HepG2 (cell line): ENCODE data around the gene DRAP1. TPM values are rescaled to one million over a fixed set of nuclear protein-coding genes. Genes with fewer than 3 reads are reported as not detected.
A peak's percentile ranks its signal among the peaks of the same experiment; 100 is the strongest.

Experiments used
- CREB3 ChIP-seq: sonication (generic); formaldehyde crosslinking; IDR thresholded peaks from 2 replicates; pipeline ENCODE4 v1.5.0; 2020; ENCODE audit warnings: missing genetic modification reagents
- DZIP1 ChIP-seq: sonication (generic); formaldehyde crosslinking; IDR thresholded peaks from 2 replicates; pipeline ENCODE4 v1.5.0; 2020; ENCODE audit warnings: mild to moderate bottlenecking, missing genetic modification reagents
- HOXA5 ChIP-seq: sonication (generic); formaldehyde crosslinking; IDR thresholded peaks from 2 replicates; pipeline ENCODE4 v1.4.0; 2020; ENCODE audit warnings: missing genetic modification reagents
- MNT ChIP-seq: fragments of 450-650 bp; IDR thresholded peaks from 2 replicates; pipeline ENCODE4 v1.6.1; 2016
- NRL ChIP-seq: sonication (generic); formaldehyde crosslinking; IDR thresholded peaks from 2 replicates; pipeline ENCODE4 v1.5.0; 2020; ENCODE audit warnings: missing genetic modification reagents, mild to moderate bottlenecking, moderate library complexity, borderline replicate concordance
- PPARG ChIP-seq: conservative IDR thresholded peaks from 2 replicates; pipeline ENCODE4 v1.6.1; 2016; ENCODE audit warnings: missing biosample characterization, missing genetic modification reagents
- RBFOX2 ChIP-seq: fragments of 200-400 bp; formaldehyde crosslinking; IDR thresholded peaks from 2 replicates; pipeline ENCODE4 v1.6.1; 2017; ENCODE audit warnings: low read depth, mild to moderate bottlenecking, low read length
- SP4 ChIP-seq: sonication (generic); formaldehyde crosslinking; IDR thresholded peaks from 2 replicates; pipeline ENCODE4 v1.8.1; 2023; ENCODE audit warnings: mild to moderate bottlenecking, missing genetic modification reagents
- ZNF10 ChIP-seq: sonication (generic); formaldehyde crosslinking; IDR thresholded peaks from 2 replicates; pipeline ENCODE4 v1.4.0; 2020; ENCODE audit warnings: mild to moderate bottlenecking, low read depth, missing genetic modification reagents, borderline replicate concordance
- ZNF615 ChIP-seq: sonication (generic); formaldehyde crosslinking; IDR thresholded peaks from 2 replicates; pipeline ENCODE4 v1.5.0; 2020; ENCODE audit warnings: mild to moderate bottlenecking, missing genetic modification reagents, borderline replicate concordance
- polyA plus RNA-seq, 8 experiments: library from polyadenylated mRNA; depleted of rRNA in 3 of 8; stranded (reverse) in 7 of 8; unstranded in 1 of 8; fragments of >200 nt; fragmentation: Illumina TruSeq in 4 of 8; extraction: Trizol in 4 of 8; gene quantifications; 2 replicates each; pipeline versions ENCODE4 v1.2.1 to v1.2.3, GENCODE V29; 2011 to 2016; ENCODE audit warnings: low read depth in 4 of 8, missing spikeins in 1 of 8, mixed read lengths in 1 of 8; ENCODE audit not compliant: insufficient read depth in 1 of 8
- total RNA-seq, 5 experiments: library from RNA; depleted of rRNA; stranded (reverse); fragments of >200 nt; fragmentation: Illumina TruSeq; extraction: Trizol; gene quantifications; 2 replicates each; pipeline ENCODE4 v1.2.3, GENCODE V29; 2016; ENCODE audit warnings: low read depth in 1 of 5
- TF ChIP-seq, protein P1 (sequence below): sonication (generic); formaldehyde crosslinking; IDR thresholded peaks from 2 replicates; pipeline ENCODE4 v1.4.0; 2020; ENCODE audit warnings: mild to moderate bottlenecking, missing genetic modification reagents, borderline replicate concordance
- TF ChIP-seq, protein P2 (sequence below): sonication (generic); formaldehyde crosslinking; IDR thresholded peaks from 2 replicates; pipeline ENCODE4 v1.5.1; 2020; ENCODE audit warnings: mild to moderate bottlenecking, missing genetic modification reagents, moderate library complexity

DRAP1 gene
- total and polyA plus RNA-seq, 2 of the 13 experiments (the other 11 are each of a cell fraction or from before 2014, with no cell fraction given): 46.8 to 52.3 TPM

DNA sequence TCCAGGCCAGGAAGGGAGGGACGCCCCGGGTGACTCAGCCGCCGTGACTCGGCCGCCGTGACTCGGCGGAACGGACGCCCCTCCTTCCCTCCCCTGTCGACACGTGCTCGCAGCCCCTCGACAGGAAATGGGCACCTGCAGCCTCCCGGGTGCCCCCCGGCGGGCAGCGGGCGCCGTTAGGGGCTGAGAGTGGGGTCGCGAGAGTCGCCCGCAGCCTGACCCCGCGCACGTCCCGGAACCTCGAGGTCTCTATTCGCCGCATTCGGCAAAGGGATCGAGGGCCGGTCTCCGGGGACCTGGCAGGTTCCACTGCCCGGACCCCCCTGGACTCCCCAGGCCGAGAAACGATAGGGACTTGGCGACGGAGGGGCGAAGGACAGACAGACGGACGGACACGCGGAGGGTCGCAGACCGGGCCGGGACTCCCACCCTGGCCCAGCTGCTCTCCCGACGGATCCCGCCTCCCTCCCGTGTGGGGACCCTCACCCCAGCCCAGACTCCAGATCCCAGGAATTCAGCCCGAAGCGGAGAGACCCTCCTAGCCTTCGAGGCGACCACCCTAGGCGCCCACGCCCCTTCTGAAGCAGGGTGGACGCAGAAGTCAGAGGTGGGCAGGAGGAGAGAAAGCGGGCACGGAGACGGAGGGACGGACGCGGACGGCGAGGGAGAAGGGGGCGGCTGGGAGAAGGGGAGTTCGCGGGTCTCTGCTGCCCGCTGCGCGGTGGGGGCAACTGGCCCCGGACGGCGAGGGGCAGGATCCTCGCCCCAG is 19.7 kb upstream of the DRAP1 start (continued):
- TF ChIP-seq CREB3 (CRISPR knock-in tag): no peak
- peak; percentile 78 for TF ChIP-seq RBFOX2
- TF ChIP-seq DZIP1 (CRISPR knock-in tag): no peak
- peak; percentile 63 for TF ChIP-seq MNT
- no peak for TF ChIP-seq HOXA5 (CRISPR knock-in tag)
- TF ChIP-seq SP4 (CRISPR knock-in tag): peak; percentile 71; the same call in 1 of the 2 replicates
- TF ChIP-seq, protein P1, sequence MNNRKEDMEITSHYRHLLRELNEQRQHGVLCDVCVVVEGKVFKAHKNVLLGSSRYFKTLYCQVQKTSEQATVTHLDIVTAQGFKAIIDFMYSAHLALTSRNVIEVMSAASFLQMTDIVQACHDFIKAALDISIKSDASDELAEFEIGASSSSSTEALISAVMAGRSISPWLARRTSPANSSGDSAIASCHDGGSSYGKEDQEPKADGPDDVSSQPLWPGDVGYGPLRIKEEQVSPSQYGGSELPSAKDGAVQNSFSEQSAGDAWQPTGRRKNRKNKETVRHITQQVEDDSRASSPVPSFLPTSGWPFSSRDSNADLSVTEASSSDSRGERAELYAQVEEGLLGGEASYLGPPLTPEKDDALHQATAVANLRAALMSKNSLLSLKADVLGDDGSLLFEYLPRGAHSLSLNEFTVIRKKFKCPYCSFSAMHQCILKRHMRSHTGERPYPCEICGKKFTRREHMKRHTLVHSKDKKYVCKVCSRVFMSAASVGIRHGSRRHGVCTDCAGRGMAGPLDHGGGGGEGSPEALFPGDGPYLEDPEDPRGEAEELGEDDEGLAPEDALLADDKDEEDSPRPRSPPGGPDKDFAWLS (CRISPR knock-in tag): no peak
- peak; percentile 31; the same call in 1 of the 2 replicates for TF ChIP-seq PPARG (CRISPR knock-in tag)
- peak; percentile 75; the same call in 1 of the 2 replicates for TF ChIP-seq NRL (CRISPR knock-in tag)
- no peak for TF ChIP-seq ZNF10 (CRISPR knock-in tag)
- TF ChIP-seq, protein P2, sequence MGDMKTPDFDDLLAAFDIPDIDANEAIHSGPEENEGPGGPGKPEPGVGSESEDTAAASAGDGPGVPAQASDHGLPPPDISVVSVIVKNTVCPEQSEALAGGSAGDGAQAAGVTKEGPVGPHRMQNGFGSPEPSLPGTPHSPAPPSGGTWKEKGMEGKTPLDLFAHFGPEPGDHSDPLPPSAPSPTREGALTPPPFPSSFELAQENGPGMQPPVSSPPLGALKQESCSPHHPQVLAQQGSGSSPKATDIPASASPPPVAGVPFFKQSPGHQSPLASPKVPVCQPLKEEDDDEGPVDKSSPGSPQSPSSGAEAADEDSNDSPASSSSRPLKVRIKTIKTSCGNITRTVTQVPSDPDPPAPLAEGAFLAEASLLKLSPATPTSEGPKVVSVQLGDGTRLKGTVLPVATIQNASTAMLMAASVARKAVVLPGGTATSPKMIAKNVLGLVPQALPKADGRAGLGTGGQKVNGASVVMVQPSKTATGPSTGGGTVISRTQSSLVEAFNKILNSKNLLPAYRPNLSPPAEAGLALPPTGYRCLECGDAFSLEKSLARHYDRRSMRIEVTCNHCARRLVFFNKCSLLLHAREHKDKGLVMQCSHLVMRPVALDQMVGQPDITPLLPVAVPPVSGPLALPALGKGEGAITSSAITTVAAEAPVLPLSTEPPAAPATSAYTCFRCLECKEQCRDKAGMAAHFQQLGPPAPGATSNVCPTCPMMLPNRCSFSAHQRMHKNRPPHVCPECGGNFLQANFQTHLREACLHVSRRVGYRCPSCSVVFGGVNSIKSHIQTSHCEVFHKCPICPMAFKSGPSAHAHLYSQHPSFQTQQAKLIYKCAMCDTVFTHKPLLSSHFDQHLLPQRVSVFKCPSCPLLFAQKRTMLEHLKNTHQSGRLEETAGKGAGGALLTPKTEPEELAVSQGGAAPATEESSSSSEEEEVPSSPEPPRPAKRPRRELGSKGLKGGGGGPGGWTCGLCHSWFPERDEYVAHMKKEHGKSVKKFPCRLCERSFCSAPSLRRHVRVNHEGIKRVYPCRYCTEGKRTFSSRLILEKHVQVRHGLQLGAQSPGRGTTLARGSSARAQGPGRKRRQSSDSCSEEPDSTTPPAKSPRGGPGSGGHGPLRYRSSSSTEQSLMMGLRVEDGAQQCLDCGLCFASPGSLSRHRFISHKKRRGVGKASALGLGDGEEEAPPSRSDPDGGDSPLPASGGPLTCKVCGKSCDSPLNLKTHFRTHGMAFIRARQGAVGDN (CRISPR knock-in tag): peak; percentile 97
- TF ChIP-seq ZNF615 (CRISPR knock-in tag): no peak
